Measurements from ENCODE around the gene PLCL2.

PLCL2 gene

GRCh38 chr3:16844791-16845190 is 40.0 kb upstream of the PLCL2 start:
- no peak overlapping the region for H3K27ac ChIP-seq (ENCODE audit: low read depth, low read length)
- H3K27me3 ChIP-seq (ENCODE audit: insufficient read depth, low read length), result no peaks in the 10 kb centered on the region
- no peaks in the 10 kb centered on the region for H3K9me3 ChIP-seq (ENCODE audit: insufficient read depth, low read depth, low read length)
- H3K4me1 ChIP-seq (ENCODE audit: insufficient read depth, low read length), result peaks cover 21% of the 10 kb centered on the region
- no peaks in the 10 kb centered on the region for H3K36me3 ChIP-seq (ENCODE audit: insufficient read depth, low read length)
- 94% methylated on average over 1 of the region's 1 CpG for WGBS
- no peak overlapping the region for H3K4me3 ChIP-seq (ENCODE audit: low read length)
- no peak overlapping the region for H3K9ac ChIP-seq (ENCODE audit: low read depth, low read length)

GRCh38 chr3:16846373-16847080 is 38.2 kb upstream of the PLCL2 start:
- no peaks in the 10 kb centered on the region for H3K9me3 ChIP-seq (ENCODE audit: insufficient read depth, low read depth, low read length)
- peaks cover 21% of the 10 kb centered on the region for H3K4me1 ChIP-seq (ENCODE audit: insufficient read depth, low read length)
- H3K36me3 ChIP-seq (ENCODE audit: insufficient read depth, low read length), result no peaks in the 10 kb centered on the region
- 96% methylated on average over 5 of the region's 5 CpGs for WGBS
- H3K27ac ChIP-seq (ENCODE audit: low read depth, low read length), result no peak overlapping the region
- H3K27me3 ChIP-seq (ENCODE audit: insufficient read depth, low read length), result no peaks in the 10 kb centered on the region
- no peak overlapping the region for H3K4me3 ChIP-seq (ENCODE audit: low read length)
- no peak overlapping the region for H3K9ac ChIP-seq (ENCODE audit: low read depth, low read length)

GRCh38 chr3:16848007-16848406 is 36.7 kb upstream of the PLCL2 start:
- Histone ChIP-seq H3K27me3 (ENCODE audit: insufficient read depth, low read length) (no peaks in the 10 kb centered on the region), H3K27ac (ENCODE audit: low read depth, low read length) (no peak overlapping the region), H3K4me1 (ENCODE audit: insufficient read depth, low read length) (peaks cover 8% of the 10 kb centered on the region; the same call in 1 of the 2 replicates), H3K4me3 (ENCODE audit: low read length) (no peak overlapping the region), H3K36me3 (ENCODE audit: insufficient read depth, low read length) (no peaks in the 10 kb centered on the region), H3K9ac (ENCODE audit: low read depth, low read length) (no peak overlapping the region), H3K9me3 (ENCODE audit: insufficient read depth, low read depth, low read length) (no peaks in the 10 kb centered on the region)
- WGBS, result 98% methylated on average over 2 of the region's 2 CpGs

GRCh38 chr3:16849229-16849628 is 35.5 kb upstream of the PLCL2 start:
- no peaks in the 10 kb centered on the region for H3K36me3 ChIP-seq (ENCODE audit: insufficient read depth, low read length)
- H3K9me3 ChIP-seq (ENCODE audit: insufficient read depth, low read depth, low read length), result no peaks in the 10 kb centered on the region
- peaks cover 8% of the 10 kb centered on the region; the same call in 1 of the 2 replicates for H3K4me1 ChIP-seq (ENCODE audit: insufficient read depth, low read length)
- H3K27me3 ChIP-seq (ENCODE audit: insufficient read depth, low read length), result no peaks in the 10 kb centered on the region
- no peak overlapping the region for H3K9ac ChIP-seq (ENCODE audit: low read depth, low read length)
- H3K27ac ChIP-seq (ENCODE audit: low read depth, low read length), result no peak overlapping the region
- H3K4me3 ChIP-seq (ENCODE audit: low read length), result no peak overlapping the region; the same call in 1 of the 2 replicates
- 45% methylated on average over 8 of the region's 8 CpGs for WGBS

- no peak overlapping the region for H3K27ac ChIP-seq (ENCODE audit: low read depth, low read length)
Measured at GRCh38 chr3:16849795-16850194, 35.0 kb upstream of the PLCL2 start.

GRCh38 chr3:16855497-16855896 is 29.3 kb upstream of the PLCL2 start:
- Histone ChIP-seq H3K27me3 (ENCODE audit: insufficient read depth, low read length) (no peaks in the 10 kb centered on the region), H3K9me3 (ENCODE audit: insufficient read depth, low read depth, low read length) (no peaks in the 10 kb centered on the region), H3K27ac (ENCODE audit: low read depth, low read length) (no peak overlapping the region), H3K4me1 (ENCODE audit: insufficient read depth, low read length) (no peaks in the 10 kb centered on the region), H3K4me3 (ENCODE audit: low read length) (no peak overlapping the region), H3K9ac (ENCODE audit: low read depth, low read length) (no peak overlapping the region), H3K36me3 (ENCODE audit: insufficient read depth, low read length) (no peaks in the 10 kb centered on the region)
- 40% methylated on average over 1 of the region's 1 CpG for WGBS

More at GRCh38 chr3:16849795-16850194, 35.0 kb upstream of the PLCL2 start:
- no peaks in the 10 kb centered on the region for H3K27me3 ChIP-seq (ENCODE audit: insufficient read depth, low read length)
- H3K9ac ChIP-seq (ENCODE audit: low read depth, low read length), result no peak overlapping the region
- no peak overlapping the region for H3K4me3 ChIP-seq (ENCODE audit: low read length)
- H3K36me3 ChIP-seq (ENCODE audit: insufficient read depth, low read length), result no peaks in the 10 kb centered on the region
- no peaks in the 10 kb centered on the region for H3K9me3 ChIP-seq (ENCODE audit: insufficient read depth, low read depth, low read length)
- peaks cover 8% of the 10 kb centered on the region; the same call in 1 of the 2 replicates for H3K4me1 ChIP-seq (ENCODE audit: insufficient read depth, low read length)
- WGBS, result 82% methylated on average over 3 of the region's 3 CpGs

GRCh38 chr3:16860234-16860633 is 24.5 kb upstream of the PLCL2 start:
- H3K4me3 ChIP-seq (ENCODE audit: low read length), result no peak overlapping the region
- no peaks in the 10 kb centered on the region for H3K27me3 ChIP-seq (ENCODE audit: insufficient read depth, low read length)
- no peaks in the 10 kb centered on the region for H3K4me1 ChIP-seq (ENCODE audit: insufficient read depth, low read length)
- H3K36me3 ChIP-seq (ENCODE audit: insufficient read depth, low read length), result no peaks in the 10 kb centered on the region
- H3K9ac ChIP-seq (ENCODE audit: low read depth, low read length), result no peak overlapping the region
- no peak overlapping the region for H3K27ac ChIP-seq (ENCODE audit: low read depth, low read length)
- 92% methylated on average over 3 of the region's 3 CpGs for WGBS
- no peaks in the 10 kb centered on the region for H3K9me3 ChIP-seq (ENCODE audit: insufficient read depth, low read depth, low read length)

GRCh38 chr3:16861432-16861831 is 23.3 kb upstream of the PLCL2 start:
- Histone ChIP-seq H3K9ac (ENCODE audit: low read depth, low read length) (no peak overlapping the region), H3K4me3 (ENCODE audit: low read length) (no peak overlapping the region), H3K4me1 (ENCODE audit: insufficient read depth, low read length) (no peaks in the 10 kb centered on the region), H3K9me3 (ENCODE audit: insufficient read depth, low read depth, low read length) (no peaks in the 10 kb centered on the region), H3K27ac (ENCODE audit: low read depth, low read length) (no peak overlapping the region), H3K27me3 (ENCODE audit: insufficient read depth, low read length) (no peaks in the 10 kb centered on the region), H3K36me3 (ENCODE audit: insufficient read depth, low read length) (no peaks in the 10 kb centered on the region)
- 100% methylated on average over 1 of the region's 2 CpGs for WGBS

- no peaks in the 10 kb centered on the region for H3K36me3 ChIP-seq (ENCODE audit: insufficient read depth, low read length)
- 87% methylated on average over 4 of the region's 5 CpGs for WGBS
Measured at GRCh38 chr3:16864610-16865313, 20.0 kb upstream of the PLCL2 start.

GRCh38 chr3:16865335-16865734 is 19.4 kb upstream of the PLCL2 start:
- Histone ChIP-seq H3K36me3 (ENCODE audit: insufficient read depth, low read length) (no peaks in the 10 kb centered on the region), H3K9me3 (ENCODE audit: insufficient read depth, low read depth, low read length) (no peaks in the 10 kb centered on the region), H3K27me3 (ENCODE audit: insufficient read depth, low read length) (no peaks in the 10 kb centered on the region), H3K4me1 (ENCODE audit: insufficient read depth, low read length) (no peaks in the 10 kb centered on the region), H3K4me3 (ENCODE audit: low read length) (no peak overlapping the region), H3K27ac (ENCODE audit: low read depth, low read length) (no peak overlapping the region), H3K9ac (ENCODE audit: low read depth, low read length) (no peak overlapping the region)
- WGBS, result 100% methylated on average over 1 of the region's 1 CpG

More at GRCh38 chr3:16864610-16865313, 20.0 kb upstream of the PLCL2 start:
- H3K27me3 ChIP-seq (ENCODE audit: insufficient read depth, low read length), result no peaks in the 10 kb centered on the region
- H3K9me3 ChIP-seq (ENCODE audit: insufficient read depth, low read depth, low read length), result no peaks in the 10 kb centered on the region
- H3K4me3 ChIP-seq (ENCODE audit: low read length), result no peak overlapping the region
- no peak overlapping the region for H3K27ac ChIP-seq (ENCODE audit: low read depth, low read length)
- H3K9ac ChIP-seq (ENCODE audit: low read depth, low read length), result no peak overlapping the region
- H3K4me1 ChIP-seq (ENCODE audit: insufficient read depth, low read length), result no peaks in the 10 kb centered on the region

GRCh38 chr3:16866571-16866970 is 18.2 kb upstream of the PLCL2 start:
- WGBS, result 76% methylated on average over 3 of the region's 3 CpGs
- H3K9me3 ChIP-seq (ENCODE audit: insufficient read depth, low read depth, low read length), result no peaks in the 10 kb centered on the region

More at GRCh38 chr3:16866571-16866970, 18.2 kb upstream of the PLCL2 start:
- no peak overlapping the region for H3K4me3 ChIP-seq (ENCODE audit: low read length)
- H3K9ac ChIP-seq (ENCODE audit: low read depth, low read length), result no peak overlapping the region
- no peaks in the 10 kb centered on the region for H3K4me1 ChIP-seq (ENCODE audit: insufficient read depth, low read length)
- no peak overlapping the region for H3K27ac ChIP-seq (ENCODE audit: low read depth, low read length)
- no peaks in the 10 kb centered on the region for H3K36me3 ChIP-seq (ENCODE audit: insufficient read depth, low read length)
- no peaks in the 10 kb centered on the region for H3K27me3 ChIP-seq (ENCODE audit: insufficient read depth, low read length)
